Airway epithelial cell (primary cell): ENCODE data around the gene TMEM17. TPM values are rescaled to one million over a fixed set of nuclear protein-coding genes. Genes with fewer than 3 reads are reported as not detected.

ENCODE experiments used
- total RNA-seq: library from RNA; depleted of rRNA; stranded (reverse); fragments of >200 nt; gene quantifications from 2 replicates; pipeline ENCODE4 v1.2.3, GENCODE V29; 2015

Gene TMEM17
- total RNA-seq: 2.3 and 2.6 TPM in 2 replicates

GRCh38 chr2:62505750-62506420, at the start of gene TMEM17:
TSS of gene TMEM17 (minus strand) at chr2:62506195. CDS start at chr2:62506129, 66 bp downstream.

Other genes with a start within 250 kb of the TMEM17 start
- gene EHBP1, start 199.5 kb upstream of the TMEM17 start, total RNA-seq: 56.7 and 72.0 TPM in 2 replicates